Fibroblast of pulmonary artery (primary cell): ENCODE measurements around the gene CLDN20.
A peak's percentile ranks its signal among the peaks of the same experiment; 100 is the strongest.

Experiments used
- DNase-seq: peaks from one replicate; pipeline ENCODE4 v3.0.0-alpha.2; 2010; ENCODE audit warnings: low read depth
- H3K4me3 ChIP-seq: replicated peaks from 2 replicates; pipeline ENCODE4 v1.5.1; 2011; ENCODE audit warnings: low read depth, mild to moderate bottlenecking, control low read depth, low read length, moderate library complexity
- CTCF ChIP-seq: IDR thresholded peaks from 2 replicates; pipeline ENCODE4 v1.5.1; 2011; ENCODE audit warnings: mild to moderate bottlenecking, control low read depth, low read length, inconsistent platforms; ENCODE audit errors: missing control alignments

The CLDN20 gene

GRCh38 chr6:155287762-155288161 lies 23.9 kb downstream of the CLDN20 start:
- no peak overlapping the region for H3K4me3 ChIP-seq
- no peak for TF ChIP-seq CTCF
- DNase-seq: no peak

GRCh38 chr6:155290491-155290890 lies 26.7 kb downstream of the CLDN20 start:
- peak; percentile 54 for DNase-seq
- no peak for TF ChIP-seq CTCF
- H3K4me3 ChIP-seq: no peak overlapping the region

- no peak for TF ChIP-seq CTCF
- no peak for DNase-seq
- H3K4me3 ChIP-seq: no peak overlapping the region
Observed at GRCh38 chr6:155291291-155291690, 27.5 kb downstream of the CLDN20 start.

GRCh38 chr6:155292711-155293110 lies 28.9 kb downstream of the CLDN20 start:
- DNase-seq: no peak
- TF ChIP-seq CTCF: no peak
- no peak overlapping the region for H3K4me3 ChIP-seq

GRCh38 chr6:155297669-155298068 lies 33.9 kb downstream of the CLDN20 start:
- TF ChIP-seq CTCF: no peak
- no peak for DNase-seq
- H3K4me3 ChIP-seq: no peak overlapping the region

- DNase-seq: peak; percentile 28
- H3K4me3 ChIP-seq: no peak overlapping the region
Observed at GRCh38 chr6:155301867-155302266, 38.1 kb downstream of the CLDN20 start.

More at GRCh38 chr6:155301867-155302266, 38.1 kb downstream of the CLDN20 start:
- no peak for TF ChIP-seq CTCF
